GM12878 (cell line): ENCODE data around the gene SSR3. TPM values are rescaled to one million over a fixed set of nuclear protein-coding genes. Genes with fewer than 3 reads are reported as not detected.

Experiments
- ATAC-seq: fragments of 200-7000 bp; cut with Tn5 transposase; 3 replicates; pipeline ENCODE4 v1.9.1; 2020; ENCODE audit warnings: mild to moderate bottlenecking, moderate library complexity
- BruUV-seq: library from RNA; stranded (reverse); fragments of 400-500 nt; replicated peaks from 2 replicates; lab custom pipeline; 2021; lab: Mats Ljungman, UMichigan
- CTCF ChIA-PET: fragments of 300-600 bp; sonication (Branson Sonifier 250); formaldehyde crosslinking; extraction: SDS; loops from one replicate; lab custom pipeline; 2021; ENCODE audit warnings: inconsistent platforms; lab: Yijun Ruan, JAX
- POLR2A ChIA-PET: fragments of 350-600 bp; formaldehyde crosslinking; extraction: SDS; loops from one replicate; lab custom pipeline; 2021; ENCODE audit warnings: inconsistent platforms; lab: Charles Lee
- RAD21 ChIA-PET: fragments of 300-600 bp; sonication (Branson Sonifier 250); formaldehyde crosslinking; loops from one replicate; lab custom pipeline; 2023; ENCODE audit warnings: antibody characterized with exemption; ENCODE audit not compliant: unreplicated experiment; lab: Charles Lee
- SMC1A ChIA-PET: fragments of 300-600 bp; sonication (Branson Sonifier 250); formaldehyde crosslinking; loops from one replicate; lab custom pipeline; 2023; ENCODE audit not compliant: unreplicated experiment, uncharacterized antibody; lab: Charles Lee
- DNase-seq: peaks from one replicate; pipeline ENCODE4 v3.0.0-alpha.2; 2011; ENCODE audit warnings: low read depth, low spot score
- FAIRE-seq: peaks from 3 replicates; lab custom pipeline; 2011; peaks lifted over from hg19 to GRCh38; lab: Jason Lieb, UNC
- H2AFZ ChIP-seq: 2 replicates; pipeline ENCODE4 v1.6.0; 2011; ENCODE audit warnings: low read depth, low read length, control low read depth; ENCODE audit not compliant: control insufficient read depth
- H3K27ac ChIP-seq: 2 replicates; pipeline ENCODE4 v1.5.1; 2011; ENCODE audit warnings: control low read depth; ENCODE audit not compliant: control insufficient read depth, insufficient read depth
- H3K27me3 ChIP-seq, 2 experiments: replicated peaks in 1 of 2; 2 replicates each; pipeline versions ENCODE4 v1.6.0 to v1.6.1; 2011; ENCODE audit warnings: low read length in 1 of 2; ENCODE audit not compliant: control insufficient read depth in 2 of 2, insufficient read depth in 2 of 2
- H3K36me3 ChIP-seq, 2 experiments: 2 replicates each; pipeline ENCODE4 v1.5.1; 2011; ENCODE audit warnings: low read length in 1 of 2; ENCODE audit not compliant: control insufficient read depth in 2 of 2, insufficient read depth in 2 of 2
- H3K4me1 ChIP-seq: 2 replicates; pipeline ENCODE4 v1.6.1; 2011; ENCODE audit warnings: mild to moderate bottlenecking, low read length, moderate library complexity, mixed read lengths; ENCODE audit not compliant: control insufficient read depth, insufficient read depth
- H3K4me2 ChIP-seq: 2 replicates; pipeline ENCODE4 v1.6.0; 2011; ENCODE audit warnings: control low read depth; ENCODE audit not compliant: control insufficient read depth, insufficient read depth
- H3K4me3 ChIP-seq: fragments of 200-600 bp; sonication (generic); 2 replicates; pipeline ENCODE4 v1.5.1; 2016
- H3K79me2 ChIP-seq: 2 replicates; pipeline ENCODE4 v1.6.0; 2011; ENCODE audit warnings: low read length; ENCODE audit not compliant: control insufficient read depth, insufficient read depth
- H3K9ac ChIP-seq: 2 replicates; pipeline ENCODE4 v1.8.0; 2011; ENCODE audit warnings: low read length, control low read depth, mixed read lengths; ENCODE audit not compliant: control insufficient read depth, insufficient read depth
- H3K9me3 ChIP-seq: replicated peaks from 3 replicates; pipeline ENCODE4 v1.5.1; 2011; ENCODE audit warnings: mild to moderate bottlenecking, low read length; ENCODE audit not compliant: control insufficient read depth, insufficient read depth
- H4K20me1 ChIP-seq: 2 replicates; pipeline ENCODE4 v1.6.0; 2011; ENCODE audit not compliant: control insufficient read depth, insufficient read depth
- ASH2L ChIP-seq: fragments of 300-600, 200-600 bp; sonication (generic); IDR thresholded peaks from 2 replicates; pipeline ENCODE4 v1.6.1; 2017; ENCODE audit warnings: low read depth, mild to moderate bottlenecking, borderline replicate concordance
- CHD2 ChIP-seq: IDR thresholded peaks from 2 replicates; pipeline ENCODE4 v1.6.1; 2011; ENCODE audit warnings: low read depth, low read length, improper control_type of control experiment, borderline replicate concordance
- DPF2 ChIP-seq: fragments of 450-650 bp; IDR thresholded peaks from 2 replicates; pipeline ENCODE4 v1.6.1; 2017; ENCODE audit warnings: mild to moderate bottlenecking
- GATAD2B ChIP-seq: fragments of 450-650 bp; conservative IDR thresholded peaks from 2 replicates; pipeline ENCODE4 v1.6.1; 2017; ENCODE audit warnings: low read depth, mild to moderate bottlenecking, moderate library complexity
- JUNB ChIP-seq: IDR thresholded peaks from 2 replicates; pipeline ENCODE4 v1.6.1; 2016; ENCODE audit warnings: antibody characterized with exemption, mild to moderate bottlenecking
- JUND ChIP-seq: IDR thresholded peaks from 2 replicates; pipeline ENCODE4 v1.6.1; 2012; ENCODE audit warnings: low read depth, mild to moderate bottlenecking, low read length, improper control_type of control experiment, moderate library complexity
- KDM1A ChIP-seq: fragments of 200-600 bp; sonication (generic); IDR thresholded peaks from 2 replicates; pipeline ENCODE4 v1.6.1; 2016; ENCODE audit warnings: borderline replicate concordance
- NBN ChIP-seq: fragments of 450-650 bp; IDR thresholded peaks from 2 replicates; pipeline ENCODE4 v1.6.1; 2016
- RFX5 ChIP-seq: IDR thresholded peaks from 2 replicates; pipeline ENCODE4 v1.6.1; 2011; ENCODE audit warnings: low read depth, low read length, improper control_type of control experiment
- TBL1XR1 ChIP-seq: IDR thresholded peaks from 2 replicates; pipeline ENCODE4 v1.6.1; 2012; ENCODE audit warnings: low read depth, low read length, improper control_type of control experiment
- ZZZ3 ChIP-seq: IDR thresholded peaks from 2 replicates; pipeline ENCODE4 v1.6.1; 2011; ENCODE audit warnings: low read depth; ENCODE audit not compliant: control insufficient read depth, insufficient read length
- WGBS: methylation state at CpG from one replicate; pipeline ENCODE4 v1.1.6; 2016; ENCODE audit warnings: low lambda C conversion rate; ENCODE audit not compliant: insufficient replicate concordance, insufficient coverage; ENCODE audit errors: missing lambda C conversion rate; 5-methylcytosine and 5-hydroxymethylcytosine counted together
- in situ Hi-C: fragments of 300-500 bp; cut with MboI; formaldehyde crosslinking; loops from 9 replicates; pipeline ENCODE4 v1.14.3; 2018; ENCODE audit warnings: mixed read lengths
- intact Hi-C: fragments of 100-400 bp; cut with micrococcal nuclease; formaldehyde crosslinking; loops from one replicate; pipeline ENCODE4 v1.14.2; 2022; ENCODE audit not compliant: unreplicated experiment
- polyA plus RNA-seq, 11 experiments: library from polyadenylated mRNA; depleted of rRNA in 4 of 11; unstranded in 6 of 11; stranded (reverse) in 5 of 11; fragments of >200 nt; fragmentation: Nextera tagmentation in 4 of 11; fragmentation: Illumina TruSeq in 1 of 11; extraction: Ambion mirVana in 4 of 11; extraction: Trizol in 1 of 11; gene quantifications; 1 replicate in 1 of 11; 2 replicates in 10 of 11; pipeline versions ENCODE4 v1.2.1 to v1.2.3, GENCODE V29; 2011 to 2016; ENCODE audit warnings: inconsistent platforms in 2 of 11, missing spikeins in 2 of 11, low read depth in 1 of 11
- total RNA-seq, 4 experiments: library from RNA; depleted of rRNA in 3 of 4; stranded (reverse); fragments of >200 nt in 3 of 4; fragmentation: Illumina TruSeq in 1 of 4; extraction: Trizol in 1 of 4; gene quantifications; 2 replicates each; pipeline versions ENCODE4 v1.2.1 to v1.2.3, GENCODE V29; 2013 to 2021
- TF ChIP-seq, protein P1 (sequence below): fragments of 150-350 bp; IDR thresholded peaks from 2 replicates; pipeline ENCODE4 v1.6.1; 2016; ENCODE audit warnings: low read depth, low read length

The SSR3 gene
- total and polyA plus RNA-seq, 10 of the 15 experiments (the other 5 are each of a cell fraction or from before 2014, with no cell fraction given): 133 to 345 (median 191) TPM

DNA sequence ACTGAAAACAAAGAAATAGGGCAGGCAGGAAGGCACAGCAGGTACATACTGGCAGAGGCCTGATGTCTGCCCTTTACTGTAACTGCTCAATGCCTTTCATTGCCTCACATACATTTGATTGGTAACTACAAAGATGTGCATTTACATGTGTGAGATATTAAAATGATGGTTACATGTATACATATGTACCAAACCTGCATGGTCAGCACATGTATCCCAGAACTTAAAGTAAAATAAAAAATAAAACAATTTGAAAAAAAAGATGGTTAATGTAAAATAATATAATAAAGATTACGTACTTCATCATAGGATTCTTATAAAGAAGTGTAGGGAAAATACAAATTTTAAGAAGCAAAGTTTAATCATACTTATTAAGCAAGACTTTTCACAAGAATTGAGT lies 15.1 kb downstream of the SSR3 start:
- Histone ChIP-seq H3K4me2 (no peak overlapping the region), H3K9ac (no peak overlapping the region), H3K36me3 (peaks cover 0 to 31% of the 10 kb centered on the region in 2 experiments), H4K20me1 (no peaks in the 10 kb centered on the region), H3K4me3 (no peak overlapping the region), H2AFZ (no peak overlapping the region), H3K79me2 (no peaks in the 10 kb centered on the region; the same call in 1 of the 2 replicates), H3K4me1 (no peaks in the 10 kb centered on the region), H3K27ac (no peak overlapping the region), H3K9me3 (no peaks in the 10 kb centered on the region), H3K27me3 (no peaks in the 10 kb centered on the region)
- ChIA-PET SMC1A (interaction anchor here (1.4 kb wide), 1 partner anchor 9 kb away, joined by 4 read pairs; no protein-coding TSS in a partner anchor), CTCF (interaction anchor here (0.7 to 1.5 kb wide), 5 partner anchors 11 to 597 kb away, joined by 3 to 5 read pairs (median 3); no protein-coding TSS in a partner anchor), POLR2A (no interaction called here), RAD21 (interaction anchor here (1.3 kb wide), 1 partner anchor 139 kb away, joined by 3 read pairs; no protein-coding TSS in a partner anchor)
- 100% methylated on average over 1 of the region's 1 CpG for WGBS
- no peak for DNase-seq
- in situ Hi-C loops (no loop called here), intact Hi-C loops (loop anchor here (2.0 kb wide), 1 partner anchor 389 kb away; no protein-coding TSS in a partner anchor)
- no peak for FAIRE-seq
- ATAC-seq: no peak
- no peak for TF ChIP-seq CHD2
- TF ChIP-seq TBL1XR1: no peak
- no peak for TF ChIP-seq JUNB
- no peak for TF ChIP-seq RFX5
- TF ChIP-seq GATAD2B: no peak
- TF ChIP-seq JUND: no peak
- TF ChIP-seq, protein P1, sequence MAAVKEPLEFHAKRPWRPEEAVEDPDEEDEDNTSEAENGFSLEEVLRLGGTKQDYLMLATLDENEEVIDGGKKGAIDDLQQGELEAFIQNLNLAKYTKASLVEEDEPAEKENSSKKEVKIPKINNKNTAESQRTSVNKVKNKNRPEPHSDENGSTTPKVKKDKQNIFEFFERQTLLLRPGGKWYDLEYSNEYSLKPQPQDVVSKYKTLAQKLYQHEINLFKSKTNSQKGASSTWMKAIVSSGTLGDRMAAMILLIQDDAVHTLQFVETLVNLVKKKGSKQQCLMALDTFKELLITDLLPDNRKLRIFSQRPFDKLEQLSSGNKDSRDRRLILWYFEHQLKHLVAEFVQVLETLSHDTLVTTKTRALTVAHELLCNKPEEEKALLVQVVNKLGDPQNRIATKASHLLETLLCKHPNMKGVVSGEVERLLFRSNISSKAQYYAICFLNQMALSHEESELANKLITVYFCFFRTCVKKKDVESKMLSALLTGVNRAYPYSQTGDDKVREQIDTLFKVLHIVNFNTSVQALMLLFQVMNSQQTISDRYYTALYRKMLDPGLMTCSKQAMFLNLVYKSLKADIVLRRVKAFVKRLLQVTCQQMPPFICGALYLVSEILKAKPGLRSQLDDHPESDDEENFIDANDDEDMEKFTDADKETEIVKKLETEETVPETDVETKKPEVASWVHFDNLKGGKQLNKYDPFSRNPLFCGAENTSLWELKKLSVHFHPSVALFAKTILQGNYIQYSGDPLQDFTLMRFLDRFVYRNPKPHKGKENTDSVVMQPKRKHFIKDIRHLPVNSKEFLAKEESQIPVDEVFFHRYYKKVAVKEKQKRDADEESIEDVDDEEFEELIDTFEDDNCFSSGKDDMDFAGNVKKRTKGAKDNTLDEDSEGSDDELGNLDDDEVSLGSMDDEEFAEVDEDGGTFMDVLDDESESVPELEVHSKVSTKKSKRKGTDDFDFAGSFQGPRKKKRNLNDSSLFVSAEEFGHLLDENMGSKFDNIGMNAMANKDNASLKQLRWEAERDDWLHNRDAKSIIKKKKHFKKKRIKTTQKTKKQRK: no peak
- TF ChIP-seq ZZZ3: no peak
- TF ChIP-seq KDM1A: no peak
- no peak for TF ChIP-seq DPF2
- no peak for TF ChIP-seq ASH2L
- no peak for TF ChIP-seq NBN
- BruUV-seq: no TSS peak
